ENCODE results near the gene AP1G2. TPM values are rescaled to one million over a fixed set of nuclear protein-coding genes. Genes with fewer than 3 reads are reported as not detected.

Gene AP1G2
- total RNA-seq, 1 donor from 2014 or later: 271 TPM

- Mint-ChIP-seq H3K36me3 (peaks cover 12% of the 10 kb centered on the region), H3K4me1 (peaks cover 33% of the 10 kb centered on the region), H3K27ac (no peak overlapping the region), H3K4me3 (peak overlapping the region; percentile 100), H3K27me3 (ENCODE audit: low read depth) (no peaks in the 10 kb centered on the region), H3K9me3 (no peaks in the 10 kb centered on the region)
- DNase-seq (ENCODE audit: low spot score in 2 of 2, unreplicated experiment in 2 of 2): no peak
- no peak for TF ChIP-seq CTCF (IDR thresholded peaks at IDR 0.05; ENCODE audit: unreplicated experiment)
These were observed 1.3 kb downstream of the AP1G2 start for GRCh38 chr14:23566112-23566777.

GRCh38 chr14:23565626-23566025, 2.0 kb downstream of the AP1G2 start:
- H3K4me1 Mint-ChIP-seq: peaks cover 33% of the 10 kb centered on the region
- no peaks in the 10 kb centered on the region for H3K9me3 Mint-ChIP-seq
- no peak overlapping the region for H3K4me3 Mint-ChIP-seq
- H3K27ac Mint-ChIP-seq: no peak overlapping the region
- DNase-seq (ENCODE audit: low spot score in 2 of 2, unreplicated experiment in 2 of 2): no peak
- H3K27me3 Mint-ChIP-seq (ENCODE audit: low read depth): no peaks in the 10 kb centered on the region
- H3K36me3 Mint-ChIP-seq: peaks cover 15% of the 10 kb centered on the region
- TF ChIP-seq CTCF (IDR thresholded peaks at IDR 0.05; ENCODE audit: unreplicated experiment): no peak

GRCh38 chr14:23564876-23565275, 2.7 kb downstream of the AP1G2 start:
- TF ChIP-seq CTCF (IDR thresholded peaks at IDR 0.05; ENCODE audit: unreplicated experiment): no peak
- no peak for DNase-seq (ENCODE audit: low spot score in 2 of 2, unreplicated experiment in 2 of 2)
- Mint-ChIP-seq H3K27me3 (ENCODE audit: low read depth) (no peaks in the 10 kb centered on the region), H3K9me3 (no peaks in the 10 kb centered on the region), H3K4me3 (no peak overlapping the region), H3K36me3 (peaks cover 19% of the 10 kb centered on the region), H3K27ac (no peak overlapping the region), H3K4me1 (peaks cover 32% of the 10 kb centered on the region)

- Mint-ChIP-seq H3K4me3 (no peak overlapping the region), H3K27ac (no peak overlapping the region), H3K36me3 (peaks cover 19% of the 10 kb centered on the region), H3K4me1 (peaks cover 26% of the 10 kb centered on the region), H3K9me3 (no peaks in the 10 kb centered on the region), H3K27me3 (ENCODE audit: low read depth) (no peaks in the 10 kb centered on the region)
- no peak for DNase-seq (ENCODE audit: low spot score in 2 of 2, unreplicated experiment in 2 of 2)
- TF ChIP-seq CTCF (IDR thresholded peaks at IDR 0.05; ENCODE audit: unreplicated experiment): no peak
These were observed 3.3 kb downstream of the AP1G2 start for GRCh38 chr14:23564181-23564812.

GRCh38 chr14:23563473-23564180, 4.0 kb downstream of the AP1G2 start:
- DNase-seq (ENCODE audit: low spot score in 2 of 2, unreplicated experiment in 2 of 2): no peak
- H3K36me3 Mint-ChIP-seq: peaks cover 19% of the 10 kb centered on the region
- H3K4me3 Mint-ChIP-seq: no peak overlapping the region
- H3K4me1 Mint-ChIP-seq: peaks cover 19% of the 10 kb centered on the region
- H3K9me3 Mint-ChIP-seq: no peaks in the 10 kb centered on the region
- no peak for TF ChIP-seq CTCF (IDR thresholded peaks at IDR 0.05; ENCODE audit: unreplicated experiment)
- no peak overlapping the region for H3K27ac Mint-ChIP-seq
- H3K27me3 Mint-ChIP-seq (ENCODE audit: low read depth): no peaks in the 10 kb centered on the region

Measured in mesothelial cell of epicardium (in vitro differentiated cells).